Measurements from ENCODE around the gene FUS. TPM values are rescaled to one million over a fixed set of nuclear protein-coding genes. Genes with fewer than 3 reads are reported as not detected.
"Not testable (repeated sequence)": the region's sequence is repeated elsewhere in the genome, so short reads cannot be mapped to it uniquely, and the experiment has no call there.

The FUS gene
- total and polyA plus RNA-seq, 12 donors, result 12.7 to 536 (median 148) TPM

DNA sequence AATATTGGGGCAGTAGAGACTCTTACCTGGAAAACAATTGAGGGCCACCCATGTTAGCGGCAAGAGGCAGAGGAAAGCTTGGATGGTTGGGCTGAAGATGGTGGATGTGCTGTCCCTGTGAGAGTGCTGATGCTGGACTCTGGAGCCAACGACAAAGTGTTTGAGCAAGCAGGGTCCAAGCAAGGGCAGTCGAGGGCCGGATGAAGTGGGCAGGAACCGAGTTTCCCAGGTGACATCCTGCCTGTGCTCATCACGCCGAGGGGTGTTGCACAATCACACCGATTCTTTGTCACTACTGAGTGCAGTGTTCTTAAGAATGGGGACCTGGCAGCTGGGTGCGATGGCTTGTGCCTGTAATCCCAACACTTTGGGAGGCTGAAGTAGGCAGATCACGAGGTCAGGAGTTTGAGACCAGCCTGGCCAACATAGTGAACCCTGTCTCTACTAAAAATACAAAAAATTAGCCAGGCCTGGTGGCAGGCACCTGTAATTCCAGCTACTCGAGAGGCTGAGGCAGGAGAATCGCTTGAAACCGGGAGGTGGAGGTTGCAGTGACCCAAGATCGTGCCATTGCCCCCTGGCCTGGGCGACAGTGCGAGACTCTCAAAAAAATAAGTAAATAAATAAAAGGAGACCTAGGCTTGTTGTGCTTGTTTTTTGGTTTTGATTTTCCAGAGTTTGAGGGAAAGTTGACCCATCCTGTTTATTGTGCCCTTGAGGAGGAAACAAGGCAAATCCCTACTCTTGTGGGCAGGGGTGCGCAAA lies 16.6 kb downstream of the FUS start:
- intact Hi-C loops (cut with DNase I), result no loop called here
- H3K27me3 ChIP-seq, result no peaks in the 10 kb centered on the region
- WGBS, 4 donors, result 81 to 84% (median 84%) methylated on average over 14 to 17 of the region's 17 CpGs
- TF ChIP-seq POLR2A (IDR thresholded peaks at IDR 0.05) (no peak), CTCF (IDR thresholded peaks at IDR 0.05) (no peak)
- H3K9me3 ChIP-seq (replicated peaks in 1 of 3), result no peaks in the 10 kb centered on the region
- no peak overlapping the region for H3K27ac ChIP-seq
- no peak overlapping the region for H3K4me3 ChIP-seq
- no peak for DNase-seq
- peaks cover 0 to 2% of the 10 kb centered on the region in 2 donors for H3K4me1 ChIP-seq (replicated peaks in 1 of 2)
- peaks cover 0 to 59% of the 10 kb centered on the region in 2 donors for H3K36me3 ChIP-seq (replicated peaks in 1 of 2)

- Histone ChIP-seq H3K9me3 (replicated peaks in 1 of 3) (no peaks in the 10 kb centered on the region), H3K36me3 (replicated peaks in 1 of 2) (peaks cover 0 to 40% of the 10 kb centered on the region in 2 donors)
- intact Hi-C loops (cut with DNase I), result no loop called here
Observed at GRCh38 chr16:31198207-31198882, 18.4 kb downstream of the FUS start.

GRCh38 chr16:31199430-31200041 lies 19.6 kb downstream of the FUS start:
- no peak for TF ChIP-seq CTCF (IDR thresholded peaks at IDR 0.05)
- TF ChIP-seq POLR2A (IDR thresholded peaks at IDR 0.05), result no peak
- Histone ChIP-seq H3K36me3 (replicated peaks in 1 of 2) (peaks cover 0 to 28% of the 10 kb centered on the region in 2 donors), H3K4me1 (replicated peaks in 1 of 2) (peaks cover 0 to 13% of the 10 kb centered on the region in 2 donors), H3K27me3 (no peaks in the 10 kb centered on the region), H3K9me3 (replicated peaks in 1 of 3) (no peaks in the 10 kb centered on the region), H3K4me3 (no peak overlapping the region), H3K27ac (no peak overlapping the region)
- 89 to 95% (median 91%) methylated on average over 5 of the region's 5 CpGs for WGBS, 4 donors
- DNase-seq, result no peak
- intact Hi-C loops (cut with DNase I), result loop anchor here in 1 of 2 donors (10.0 kb wide), 2 partner anchors 215 to 245 kb away; partner anchors contain the start of genes HSD3B7 and ZNF843

More at GRCh38 chr16:31198207-31198882, 18.4 kb downstream of the FUS start:
- peaks cover 0 to 11% of the 10 kb centered on the region in 2 donors for H3K4me1 ChIP-seq (replicated peaks in 1 of 2)
- no peak overlapping the region for H3K27ac ChIP-seq
- WGBS, 4 donors, result 66 to 85% (median 75%) methylated on average over 3 to 7 of the region's 7 CpGs
- no peaks in the 10 kb centered on the region for H3K27me3 ChIP-seq
- H3K4me3 ChIP-seq, result no peak overlapping the region
- DNase-seq, result no peak
- TF ChIP-seq CTCF (IDR thresholded peaks at IDR 0.05) (no peak), POLR2A (IDR thresholded peaks at IDR 0.05) (no peak)

GRCh38 chr16:31200111-31200510 lies 20.2 kb downstream of the FUS start:
- H3K4me1 ChIP-seq (replicated peaks in 1 of 2), result peaks cover 0 to 13% of the 10 kb centered on the region in 2 donors
- 82 to 92% (median 88%) methylated on average over 8 of the region's 8 CpGs for WGBS, 4 donors
- not testable (repeated sequence) for H3K27me3 ChIP-seq; DNase-seq; H3K9me3 ChIP-seq (replicated peaks in 1 of 3); H3K27ac ChIP-seq; H3K4me3 ChIP-seq
- intact Hi-C loops (cut with DNase I), result loop anchor here in 1 of 2 donors (10.0 kb wide), 2 partner anchors 215 to 245 kb away; partner anchors contain the start of genes HSD3B7 and ZNF843
- peaks cover 0 to 23% of the 10 kb centered on the region in 2 donors for H3K36me3 ChIP-seq (replicated peaks in 1 of 2)

Measured in adrenal gland (tissue), 12 donors.